DMS 273 treated with DMSO at 0.1 percent for 48 hours (cell line): ENCODE data around the gene RIC3.

ENCODE experiments used
- DNase-seq: peaks from one replicate; lab custom pipeline; 2025; lab: John Stamatoyannopoulos, UW

Gene RIC3

DNA sequence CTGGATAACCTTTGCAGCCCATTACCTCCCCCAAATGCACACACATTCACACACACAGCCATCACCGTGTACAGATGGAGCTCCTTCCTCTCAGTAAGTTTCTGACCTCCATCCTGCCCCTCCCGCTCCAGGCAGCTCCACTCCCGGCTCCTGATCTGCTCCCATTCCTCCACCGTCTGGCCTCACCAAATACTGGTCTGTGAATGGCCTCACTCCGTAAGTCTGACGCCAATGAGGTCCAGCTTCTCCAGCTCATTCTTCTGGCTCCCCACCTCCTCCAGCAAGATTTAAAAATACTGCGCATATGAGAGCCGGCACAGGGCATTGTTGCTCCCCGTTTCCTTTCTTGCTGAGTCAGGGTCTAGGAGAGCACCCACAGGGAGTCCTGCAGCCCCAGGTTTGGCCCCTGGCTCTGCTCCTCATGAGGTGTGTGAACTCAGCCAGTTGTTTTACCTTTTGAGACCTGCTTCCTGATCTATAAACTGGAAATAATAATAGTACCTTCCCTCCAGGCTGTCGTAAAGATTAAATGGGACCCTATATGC, 101.8 kb downstream of the RIC3 start:
- no peak for DNase-seq

DNA sequence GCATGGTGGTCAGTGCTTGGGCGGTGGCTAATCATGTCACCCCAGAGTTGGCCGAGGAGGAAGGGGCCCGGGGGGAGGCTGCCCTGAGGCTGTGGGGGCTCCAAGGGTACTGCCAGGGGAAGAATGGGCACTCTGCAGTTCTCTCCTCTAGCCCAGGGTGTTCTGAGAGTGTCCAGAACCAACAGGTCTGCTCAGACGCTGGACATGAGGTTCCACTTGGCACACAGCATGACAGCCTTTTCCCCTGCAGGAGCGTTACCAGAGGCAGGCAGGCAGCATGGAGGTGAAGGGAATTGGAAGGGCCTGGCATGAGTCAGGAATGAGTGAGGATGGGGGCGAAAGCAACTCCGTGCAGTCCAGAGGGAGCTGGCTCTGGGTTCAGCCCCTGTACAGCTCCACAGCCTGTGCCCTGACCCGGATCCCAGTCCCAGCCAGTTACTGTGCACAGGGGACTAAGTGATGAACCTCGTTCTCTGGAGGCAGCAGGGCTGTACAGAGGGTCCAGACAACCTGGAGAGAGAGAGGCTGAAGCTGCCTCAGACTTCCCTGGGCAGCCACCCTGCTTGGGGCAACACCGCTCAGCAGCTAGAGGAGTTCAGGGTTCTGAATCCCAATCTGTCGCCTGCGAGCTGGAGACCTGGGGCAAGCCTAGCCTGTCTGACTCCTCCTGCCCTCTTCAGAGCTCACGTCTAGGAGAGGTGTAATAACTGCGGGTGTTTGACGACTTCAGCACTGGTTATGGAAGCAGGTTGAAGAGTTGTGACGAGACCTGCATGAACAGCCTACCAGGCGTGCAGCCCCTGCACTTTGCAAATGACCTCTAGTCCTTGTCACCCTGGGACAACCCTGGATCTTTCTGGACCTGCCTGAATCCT, 102.6 kb downstream of the RIC3 start:
- no peak for DNase-seq

DNA sequence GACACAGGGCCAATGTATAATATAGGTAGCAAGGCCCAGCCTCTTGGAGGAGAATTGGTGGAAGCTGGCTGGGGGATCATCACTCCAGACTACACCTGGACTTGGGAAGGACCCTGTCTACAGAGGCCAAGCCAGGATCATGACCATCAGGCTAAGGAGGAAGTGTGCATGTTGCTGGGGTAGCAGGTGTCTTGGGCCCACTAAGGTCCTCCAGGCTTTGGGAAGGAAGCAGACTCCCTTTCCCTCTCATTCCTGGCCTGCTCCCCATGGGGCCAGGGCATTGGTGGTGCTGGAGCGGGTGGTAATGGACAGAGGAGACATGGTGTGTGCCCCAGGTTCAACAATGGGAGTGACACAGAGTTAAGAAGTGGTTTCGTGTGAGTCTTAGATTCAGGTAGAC, 103.8 kb downstream of the RIC3 start:
- DNase-seq = no peak

DNA sequence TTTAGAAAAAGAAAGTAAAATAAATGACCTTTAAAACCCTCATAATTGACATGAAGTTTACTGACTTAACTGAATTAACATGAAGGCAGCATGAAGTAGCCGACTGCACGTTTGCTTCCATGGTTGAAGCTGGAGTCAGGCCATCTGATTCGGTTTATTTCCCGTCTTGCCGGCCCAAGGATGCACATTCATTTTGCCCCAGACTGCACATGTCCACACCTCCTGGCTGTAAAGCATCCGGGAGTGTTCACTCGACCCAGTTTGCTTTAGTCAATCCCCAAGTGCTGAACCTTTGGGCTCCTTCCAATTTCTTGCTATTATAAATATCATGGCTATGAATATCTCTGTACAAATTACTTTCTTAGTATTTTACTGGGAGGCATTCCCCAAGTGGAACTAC, 105.5 kb downstream of the RIC3 start:
- no peak for DNase-seq

DNA sequence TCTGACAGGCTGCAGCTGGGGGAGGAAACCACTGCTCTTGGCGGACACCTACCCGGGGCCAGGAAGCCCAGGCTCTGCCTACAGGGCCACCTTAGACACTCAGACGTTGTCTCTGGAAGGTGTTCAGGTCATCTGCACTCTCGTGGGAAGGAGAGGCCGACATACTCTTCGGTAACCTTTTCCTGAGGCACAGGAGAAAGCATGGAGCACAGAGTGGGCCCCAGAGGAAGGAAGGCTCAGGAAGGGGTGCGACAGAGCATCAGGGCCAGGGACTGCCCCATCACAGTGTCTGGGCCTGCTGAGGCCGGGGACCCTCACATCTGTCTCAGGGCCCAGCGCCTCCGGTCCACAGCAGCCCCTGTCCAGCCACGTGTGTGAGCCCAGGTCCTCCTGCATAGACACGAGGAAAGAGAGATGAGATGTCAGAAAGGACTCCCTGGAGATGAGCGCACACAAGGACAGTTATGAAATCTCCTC, 106.0 kb downstream of the RIC3 start:
- no peak for DNase-seq

DNA sequence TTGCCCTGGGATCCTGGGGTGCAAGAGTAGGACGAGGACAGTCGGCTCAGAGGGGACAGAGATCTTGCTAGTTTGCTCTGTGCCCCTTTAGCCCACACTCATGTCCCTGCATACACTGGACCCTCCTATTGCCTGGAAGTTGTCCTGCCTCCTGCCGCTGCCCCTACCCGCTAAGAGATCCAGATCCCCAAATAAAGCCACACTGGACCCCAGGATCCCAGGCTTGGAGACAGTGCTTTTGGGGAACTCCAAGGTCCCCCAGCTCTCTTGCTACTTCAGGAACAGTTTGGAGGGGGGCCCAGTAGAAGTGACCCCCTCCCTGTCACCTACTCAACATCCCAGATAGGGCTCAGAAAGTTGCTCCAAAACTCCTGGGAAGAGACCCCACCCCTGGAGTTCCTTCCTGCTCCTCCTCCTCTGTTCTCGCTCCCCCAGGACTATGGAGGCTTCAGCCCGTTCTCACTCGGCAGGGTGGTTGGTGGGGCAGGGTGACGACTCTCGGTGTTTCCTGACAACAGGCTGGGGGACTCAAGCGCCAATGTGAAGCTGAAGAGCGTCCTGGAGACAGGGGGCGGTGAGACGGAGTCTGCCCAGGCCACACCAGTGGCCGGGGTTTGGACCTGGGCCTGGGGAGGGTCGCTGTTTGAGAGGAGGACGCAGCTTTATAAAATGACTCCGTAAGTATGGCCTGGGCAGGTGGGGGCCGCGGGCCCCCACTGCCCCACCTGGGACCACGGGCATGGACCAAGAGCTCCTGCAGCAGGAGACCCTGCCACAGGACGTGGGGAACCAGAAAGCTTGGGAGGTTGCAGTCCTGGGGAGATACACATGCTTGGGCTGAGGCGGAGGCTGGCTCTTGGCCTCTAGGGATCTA, 107.0 kb downstream of the RIC3 start:
- DNase-seq = no peak

DNA sequence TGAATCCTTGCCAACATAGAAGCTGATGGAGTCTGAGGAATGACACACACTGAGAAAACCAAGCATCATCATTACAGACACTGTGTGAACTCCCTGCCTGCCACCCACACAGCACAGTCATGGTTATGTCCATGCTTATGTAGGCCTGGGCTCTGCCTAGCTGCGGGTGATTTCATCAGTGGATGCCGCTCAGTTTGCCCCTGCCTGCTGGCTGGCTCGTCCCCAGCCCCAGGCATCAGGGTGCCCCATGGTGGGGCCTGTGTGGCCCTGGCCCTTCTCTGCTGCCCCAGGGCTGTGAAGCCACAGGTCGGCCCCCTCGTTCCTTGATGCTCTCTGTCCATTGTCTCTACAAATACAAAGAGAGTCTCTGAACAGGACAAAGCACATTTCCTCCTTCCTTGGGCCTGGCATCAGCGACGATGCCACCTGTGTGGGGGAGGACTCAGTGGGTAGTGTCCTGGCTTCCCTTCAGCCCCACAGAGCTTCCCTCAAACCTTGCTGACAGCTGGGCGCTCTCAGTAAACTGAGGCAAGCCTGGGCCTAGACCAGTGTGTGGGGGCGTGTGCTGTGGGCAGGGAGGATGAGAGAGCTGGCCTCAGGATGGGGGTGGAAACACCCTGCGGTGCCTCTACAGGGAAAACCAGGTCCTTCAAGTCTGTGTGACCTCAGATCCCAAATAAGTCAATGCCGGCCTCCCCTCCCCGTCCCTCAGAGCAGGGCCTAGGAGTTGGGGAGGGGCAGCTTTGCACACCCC, 107.8 kb downstream of the RIC3 start:
- DNase-seq = no peak

DNA sequence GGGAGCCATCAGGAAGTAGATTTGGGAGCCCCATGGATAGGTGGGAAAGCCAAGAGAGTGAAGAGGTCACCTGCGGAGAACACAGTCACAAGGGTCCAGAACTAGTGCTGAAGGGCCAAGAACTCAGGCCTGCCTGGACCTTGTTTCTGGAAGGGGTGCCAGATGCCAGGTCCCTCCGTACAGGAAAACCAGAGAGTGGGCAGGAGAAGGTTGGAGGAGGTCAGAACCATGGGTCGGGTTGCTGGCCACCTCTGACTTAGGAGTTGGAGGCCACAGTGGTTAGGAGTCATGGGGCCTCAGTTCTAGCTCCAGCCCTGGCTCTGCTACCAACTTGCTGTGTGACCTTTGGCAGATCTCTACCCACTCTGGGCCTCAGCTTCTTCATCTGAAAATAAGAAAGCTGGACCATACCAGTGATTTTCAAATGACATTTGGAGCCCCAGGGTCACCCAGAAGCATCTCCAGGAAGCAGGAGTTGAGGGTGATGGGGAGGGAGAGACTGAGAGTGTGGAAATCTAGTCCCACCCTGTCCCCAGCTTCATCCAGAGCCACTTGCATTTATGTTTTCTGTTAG, 108.6 kb downstream of the RIC3 start:
- peak; percentile 32 for DNase-seq

DNA sequence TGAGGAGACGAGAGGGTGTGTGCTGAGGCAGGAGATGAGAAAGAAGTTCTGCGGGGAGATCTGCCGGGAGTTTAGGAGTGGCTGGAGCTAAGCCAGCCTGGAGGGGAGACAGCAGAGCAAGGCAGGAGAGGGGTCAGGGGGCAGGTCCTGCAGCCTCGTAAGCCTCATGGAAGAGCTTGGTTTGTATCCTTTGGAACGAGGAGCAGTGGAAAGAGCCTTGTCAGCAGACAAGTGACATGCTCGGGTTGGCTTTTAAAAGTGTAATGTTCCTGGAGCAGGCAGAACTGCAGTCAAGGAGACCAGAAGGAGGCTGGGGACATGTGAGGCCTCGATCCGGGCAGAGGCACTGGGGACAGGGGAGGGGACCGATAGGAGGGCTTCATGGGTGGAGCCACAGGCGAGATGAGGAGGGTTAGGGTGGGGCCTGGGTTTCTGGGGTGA, 109.2 kb downstream of the RIC3 start:
- no peak for DNase-seq

DNA sequence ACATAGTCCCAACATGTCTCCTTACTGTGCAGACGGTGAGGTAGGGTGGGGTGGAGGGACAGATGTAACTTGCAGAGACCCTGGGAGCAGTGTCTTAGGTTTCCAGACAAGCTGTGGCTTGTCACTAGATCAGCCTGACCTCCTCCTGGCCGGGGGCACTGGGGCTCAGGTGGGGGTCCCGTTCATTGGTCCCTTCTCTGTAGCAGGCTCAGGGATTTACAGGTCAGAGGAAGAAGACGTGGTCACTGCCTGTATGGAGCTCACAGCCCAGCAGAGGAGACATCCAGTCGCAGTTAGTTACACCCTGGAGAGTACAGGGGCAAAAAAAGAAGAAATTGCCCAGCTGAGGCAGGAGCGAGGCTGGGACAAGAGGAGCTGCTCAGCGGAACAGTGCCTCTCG, 109.8 kb downstream of the RIC3 start:
- DNase-seq = no peak

DNA sequence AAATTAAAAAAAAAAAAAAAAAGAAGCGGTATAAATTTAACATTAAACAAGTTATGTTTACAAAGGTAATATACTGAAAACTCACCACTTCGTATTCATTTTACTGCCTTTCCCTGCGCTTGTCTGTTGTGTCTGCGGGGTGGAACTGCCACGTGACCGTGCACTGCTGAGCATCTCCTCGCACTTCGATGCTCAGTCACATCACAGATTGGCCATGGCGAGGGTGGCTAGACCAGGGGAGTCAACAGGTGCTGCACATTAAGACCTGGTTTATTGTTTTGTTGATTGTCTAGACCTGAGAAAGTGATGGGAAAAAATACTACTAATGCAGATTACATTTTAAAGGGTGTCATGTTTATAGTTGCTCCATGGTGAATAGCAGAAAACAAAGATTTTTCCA, 110.6 kb downstream of the RIC3 start:
- no peak for DNase-seq

DNA sequence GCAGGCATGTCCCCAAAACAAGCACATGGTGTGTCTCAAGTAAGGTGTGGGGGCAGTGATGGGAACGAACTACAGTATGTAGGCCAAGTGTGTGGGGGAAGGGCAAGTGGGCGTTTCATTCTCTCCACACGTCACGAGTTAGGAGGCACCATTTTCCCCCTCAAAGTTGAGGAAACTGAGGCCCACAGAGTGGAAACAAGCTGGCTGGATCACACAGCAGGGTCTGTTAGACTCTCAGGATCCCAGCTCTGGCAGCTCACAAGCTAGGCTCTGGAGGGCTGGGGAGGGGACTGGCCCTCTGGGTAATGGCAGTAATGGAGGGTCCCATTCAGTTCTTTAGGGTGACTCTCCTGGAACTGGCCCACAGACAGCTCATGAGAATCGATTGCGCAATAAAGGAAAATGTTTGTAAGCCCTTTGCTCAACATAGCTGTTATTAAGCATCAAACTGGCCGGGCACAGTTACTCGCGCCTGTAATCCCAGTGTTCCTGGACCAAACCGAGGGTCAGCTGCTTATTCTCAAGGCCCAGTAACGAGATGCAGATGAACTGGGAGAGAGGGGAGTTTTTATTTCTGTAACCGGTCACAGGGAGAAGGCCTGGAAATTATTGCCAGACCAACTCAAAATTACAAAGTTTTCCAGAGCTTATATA, 111.9 kb downstream of the RIC3 start:
- DNase-seq = no peak
